Gastroesophageal sphincter (tissue), 3 donors: ENCODE results near the gene PDZD7.

Experiments used
- EP300 ChIP-seq: sonication (generic); formaldehyde crosslinking; IDR thresholded peaks from one replicate; pipeline ENCODE4 v1.6.1; 2017; ENCODE audit warnings: antibody characterized with exemption, mild to moderate bottlenecking
- POLR2A ChIP-seq, 2 donors: fragments of 450-650 bp; IDR thresholded peaks; one replicate each; pipeline ENCODE4 v1.6.1; 2017; ENCODE audit warnings: antibody characterized with exemption in 2 of 2, mild to moderate bottlenecking in 2 of 2, moderate library complexity in 1 of 2
- TF ChIP-seq, protein P1 (sequence below), 4 experiments: fragments of 200-600 bp in 2 of 4; fragments of 450-650 bp in 2 of 4; sonication (generic) in 1 of 4; IDR thresholded peaks; one replicate each; pipeline ENCODE4 v1.5.1; 2017 to 2019; ENCODE audit warnings: antibody characterized with exemption in 4 of 4, mild to moderate bottlenecking in 2 of 4, moderate library complexity in 2 of 4

DNA sequence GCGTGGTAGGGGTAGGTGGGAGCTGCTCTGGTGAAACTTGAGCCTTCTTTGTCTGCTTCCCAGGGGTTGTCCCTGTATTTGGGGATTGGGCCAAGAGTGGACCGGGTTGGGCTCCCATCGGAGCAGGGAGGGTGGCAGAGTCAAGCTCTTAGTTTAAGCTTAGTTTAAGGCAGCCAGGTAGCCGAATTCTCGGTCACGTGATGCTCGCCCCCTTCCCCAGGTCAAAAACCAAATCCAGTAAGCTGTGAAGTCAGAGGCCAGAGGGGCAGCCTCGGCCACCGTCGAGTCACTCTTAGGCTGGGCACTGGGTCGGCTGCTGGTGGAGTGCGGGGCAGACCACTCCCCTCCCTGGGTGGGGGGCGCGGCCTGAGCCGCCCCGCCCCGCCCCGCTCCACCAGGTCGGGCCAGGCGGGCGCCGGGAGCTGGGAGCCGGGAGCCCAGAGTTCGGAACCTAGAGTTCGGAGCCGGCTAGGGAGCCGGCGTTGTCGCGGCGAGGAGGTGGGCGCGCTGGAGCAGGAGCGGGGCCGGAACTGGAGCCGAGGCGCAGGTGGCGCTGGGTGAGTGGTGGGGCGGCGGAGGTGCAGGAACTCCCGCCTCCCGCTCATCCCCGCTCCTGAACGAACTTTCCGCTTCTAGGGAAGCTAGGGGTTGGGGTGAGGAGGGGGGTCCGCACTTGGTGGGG, 34.1 kb downstream of the PDZD7 start:
- TF ChIP-seq, protein P1, sequence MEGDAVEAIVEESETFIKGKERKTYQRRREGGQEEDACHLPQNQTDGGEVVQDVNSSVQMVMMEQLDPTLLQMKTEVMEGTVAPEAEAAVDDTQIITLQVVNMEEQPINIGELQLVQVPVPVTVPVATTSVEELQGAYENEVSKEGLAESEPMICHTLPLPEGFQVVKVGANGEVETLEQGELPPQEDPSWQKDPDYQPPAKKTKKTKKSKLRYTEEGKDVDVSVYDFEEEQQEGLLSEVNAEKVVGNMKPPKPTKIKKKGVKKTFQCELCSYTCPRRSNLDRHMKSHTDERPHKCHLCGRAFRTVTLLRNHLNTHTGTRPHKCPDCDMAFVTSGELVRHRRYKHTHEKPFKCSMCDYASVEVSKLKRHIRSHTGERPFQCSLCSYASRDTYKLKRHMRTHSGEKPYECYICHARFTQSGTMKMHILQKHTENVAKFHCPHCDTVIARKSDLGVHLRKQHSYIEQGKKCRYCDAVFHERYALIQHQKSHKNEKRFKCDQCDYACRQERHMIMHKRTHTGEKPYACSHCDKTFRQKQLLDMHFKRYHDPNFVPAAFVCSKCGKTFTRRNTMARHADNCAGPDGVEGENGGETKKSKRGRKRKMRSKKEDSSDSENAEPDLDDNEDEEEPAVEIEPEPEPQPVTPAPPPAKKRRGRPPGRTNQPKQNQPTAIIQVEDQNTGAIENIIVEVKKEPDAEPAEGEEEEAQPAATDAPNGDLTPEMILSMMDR (IDR thresholded peaks at IDR 0.05) = peak in 1 of 4 experiments; percentile 8
- TF ChIP-seq POLR2A (IDR thresholded peaks at IDR 0.05) = no peak
- no peak for TF ChIP-seq EP300
